NAMALWA (cell line): ENCODE measurements around the gene OPN4.

Experiments
- DNase-seq: peaks from one replicate; pipeline ENCODE4 v3.0.0-alpha.2; 2015; ENCODE audit warnings: low spot score

Gene OPN4

DNA sequence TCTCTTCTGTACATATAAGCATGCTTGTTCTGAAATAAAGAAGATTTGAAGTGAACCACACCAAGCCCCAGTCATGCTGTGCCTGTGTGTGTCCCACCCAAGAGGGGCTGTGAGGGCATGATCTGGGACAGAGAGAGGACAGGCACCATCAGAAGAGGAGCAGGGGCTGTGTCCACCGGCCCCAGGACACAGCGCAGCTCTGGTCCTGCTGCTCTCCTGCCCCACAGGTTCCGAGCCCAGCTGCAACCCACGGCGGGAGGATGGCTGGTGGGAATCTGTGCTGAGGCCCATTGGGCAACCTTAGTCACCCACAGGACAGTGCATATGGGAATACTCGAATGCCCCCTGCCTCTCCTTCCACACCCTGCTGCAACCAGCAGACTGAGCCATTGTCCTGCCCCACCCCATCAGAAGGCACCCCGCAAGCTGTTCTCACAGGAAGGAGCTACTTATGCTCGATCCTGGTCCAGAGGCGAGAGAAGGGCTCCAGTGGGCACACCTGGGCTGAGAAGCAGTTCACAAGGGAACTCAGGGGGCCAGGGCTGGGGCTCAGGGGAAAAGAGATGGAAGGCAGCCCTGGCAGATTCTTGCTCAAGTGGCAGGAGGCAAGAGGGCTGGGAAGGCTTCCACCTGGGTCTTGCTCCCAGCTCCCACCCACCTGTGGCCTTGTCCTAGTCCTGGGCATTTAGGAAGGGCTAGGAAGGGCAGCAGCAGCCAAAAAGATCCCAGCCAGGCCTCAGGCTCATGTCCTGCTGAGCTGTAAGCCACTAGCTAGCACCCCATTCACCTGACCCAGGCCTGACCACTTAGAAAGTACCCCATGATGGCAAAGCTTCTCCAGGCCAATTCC lies 45.9 kb downstream of the OPN4 start:
- no peak for DNase-seq

DNA sequence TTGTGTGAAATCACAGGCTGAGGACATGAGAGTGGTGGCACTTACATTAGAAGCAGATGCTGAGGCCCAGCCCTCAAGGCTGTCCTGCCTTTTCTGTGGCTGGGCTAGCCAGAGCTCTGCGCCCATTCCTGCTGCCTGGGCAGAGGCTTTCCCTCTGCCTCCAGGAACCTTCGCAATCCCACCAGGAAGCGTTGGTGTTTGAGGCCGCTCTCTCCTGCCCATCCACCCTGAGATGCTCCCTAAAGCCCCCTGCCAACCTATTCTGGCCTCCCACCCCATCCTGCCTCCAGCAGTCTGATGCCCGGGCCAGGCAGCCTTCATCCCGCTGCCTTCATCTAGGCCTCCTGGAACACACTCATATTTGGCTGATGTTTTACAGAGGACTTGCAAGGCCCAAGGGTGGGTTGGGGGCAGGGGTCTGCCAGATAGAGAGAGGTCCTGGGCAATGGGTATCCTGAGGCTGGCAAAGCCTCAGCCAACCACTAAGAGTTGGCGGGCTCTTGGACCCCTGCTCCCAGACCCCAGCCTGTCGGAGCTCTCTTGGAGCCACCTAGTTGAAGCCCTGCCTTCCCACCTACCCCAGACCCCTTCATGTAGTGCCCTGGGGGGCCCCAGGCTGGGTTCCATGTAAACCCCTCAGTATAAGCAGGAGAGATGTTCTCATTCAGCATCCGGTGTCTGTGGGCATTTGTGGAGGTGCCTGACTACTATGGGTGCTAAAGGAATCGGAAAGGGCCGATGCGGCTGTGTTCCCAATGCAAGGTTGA lies 46.7 kb downstream of the OPN4 start:
- DNase-seq, result no peak

GRCh38 chr10:86703176-86703575 lies 48.8 kb downstream of the OPN4 start:
- no peak for DNase-seq

GRCh38 chr10:86705139-86705538 lies 50.8 kb downstream of the OPN4 start:
- DNase-seq, result no peak

DNA sequence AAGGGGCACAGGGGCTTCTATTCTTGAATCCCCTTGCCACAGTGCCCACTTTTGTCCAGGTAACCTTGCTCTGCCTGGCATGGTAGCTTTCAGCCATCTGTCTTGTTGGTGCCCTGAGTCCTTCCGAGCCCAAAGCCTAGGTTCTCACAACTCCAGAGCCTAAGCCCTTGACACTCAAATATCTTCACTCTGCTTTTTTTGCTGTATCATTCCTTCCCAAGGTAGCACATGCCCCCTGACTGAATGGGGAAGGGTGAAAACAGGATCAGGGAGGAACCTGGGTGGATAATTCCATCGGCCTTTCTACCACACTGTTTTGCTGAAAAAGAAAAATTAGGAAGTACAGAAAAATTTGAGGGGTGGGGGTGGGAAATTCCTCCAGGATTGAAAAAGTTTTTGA lies 51.6 kb downstream of the OPN4 start:
- DNase-seq, result no peak

- no peak for DNase-seq
Measured at GRCh38 chr10:86706401-86706841, 52.1 kb downstream of the OPN4 start.

- no peak for DNase-seq
Measured at GRCh38 chr10:86706977-86707376, 52.6 kb downstream of the OPN4 start.

GRCh38 chr10:86707505-86707904 lies 53.2 kb downstream of the OPN4 start:
- no peak for DNase-seq

DNA sequence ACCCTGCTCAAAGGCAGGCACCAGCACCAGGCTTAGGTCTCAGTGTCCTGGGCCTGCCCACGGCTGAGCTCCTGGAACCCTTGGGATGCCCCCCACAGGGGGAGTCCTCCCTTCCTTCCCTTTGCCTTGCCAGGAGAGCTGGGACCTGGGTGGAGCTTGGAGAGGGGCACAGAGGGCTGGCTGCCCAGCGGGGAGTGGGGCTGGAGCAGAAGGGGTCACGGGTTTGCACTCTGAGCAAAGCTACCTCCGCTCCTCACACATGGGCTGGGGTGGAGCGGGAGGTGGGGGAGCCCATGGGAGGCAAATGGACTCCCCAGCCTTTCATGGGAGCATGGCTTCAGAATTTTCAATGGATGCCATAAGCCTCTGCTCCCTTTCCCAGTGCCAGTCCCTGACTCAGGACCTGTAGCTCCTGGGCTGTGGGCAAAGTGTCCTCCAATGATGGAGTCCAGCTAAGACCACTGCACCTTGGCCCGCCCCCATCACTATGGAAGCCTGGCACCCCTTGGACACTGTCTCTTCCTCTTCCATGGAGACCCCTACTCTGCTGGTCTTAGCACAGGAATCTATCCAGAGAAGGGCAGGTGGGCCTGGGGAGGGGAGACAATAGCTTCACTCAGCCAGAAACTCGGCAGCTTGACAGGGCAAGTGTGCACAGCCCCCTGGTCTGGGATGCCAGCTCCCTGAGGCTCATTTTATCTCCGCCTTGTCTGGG lies 53.9 kb downstream of the OPN4 start:
- DNase-seq, result no peak

DNA sequence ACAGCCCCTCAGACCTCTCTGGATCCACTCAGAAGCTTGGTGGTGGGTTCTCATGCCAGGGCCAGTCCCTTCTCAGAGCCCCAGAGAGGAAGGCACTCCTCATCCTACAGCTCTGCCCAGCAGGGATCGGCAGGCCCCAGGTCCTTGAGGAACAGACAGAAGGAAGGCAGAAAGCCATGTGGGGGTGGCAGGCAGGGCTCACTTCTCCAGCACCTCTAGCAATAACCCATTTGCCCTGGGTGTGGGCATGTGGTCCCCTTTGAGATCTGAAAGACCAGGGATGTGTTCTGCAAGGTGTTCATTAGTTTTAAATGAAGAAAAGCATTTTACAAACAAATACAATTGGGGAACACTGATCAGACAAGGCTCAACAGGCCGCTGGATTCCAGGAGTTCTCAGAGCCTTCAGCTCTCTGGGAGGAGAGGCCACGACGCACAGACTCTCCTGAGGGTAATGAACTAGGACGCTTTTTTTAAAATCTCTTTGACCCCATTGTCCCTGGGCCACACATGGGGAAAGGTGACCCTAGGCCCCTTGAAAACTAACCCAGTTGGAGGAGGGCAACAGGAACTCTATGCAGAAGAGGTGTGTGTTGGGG lies 54.5 kb downstream of the OPN4 start:
- DNase-seq, result no peak

DNA sequence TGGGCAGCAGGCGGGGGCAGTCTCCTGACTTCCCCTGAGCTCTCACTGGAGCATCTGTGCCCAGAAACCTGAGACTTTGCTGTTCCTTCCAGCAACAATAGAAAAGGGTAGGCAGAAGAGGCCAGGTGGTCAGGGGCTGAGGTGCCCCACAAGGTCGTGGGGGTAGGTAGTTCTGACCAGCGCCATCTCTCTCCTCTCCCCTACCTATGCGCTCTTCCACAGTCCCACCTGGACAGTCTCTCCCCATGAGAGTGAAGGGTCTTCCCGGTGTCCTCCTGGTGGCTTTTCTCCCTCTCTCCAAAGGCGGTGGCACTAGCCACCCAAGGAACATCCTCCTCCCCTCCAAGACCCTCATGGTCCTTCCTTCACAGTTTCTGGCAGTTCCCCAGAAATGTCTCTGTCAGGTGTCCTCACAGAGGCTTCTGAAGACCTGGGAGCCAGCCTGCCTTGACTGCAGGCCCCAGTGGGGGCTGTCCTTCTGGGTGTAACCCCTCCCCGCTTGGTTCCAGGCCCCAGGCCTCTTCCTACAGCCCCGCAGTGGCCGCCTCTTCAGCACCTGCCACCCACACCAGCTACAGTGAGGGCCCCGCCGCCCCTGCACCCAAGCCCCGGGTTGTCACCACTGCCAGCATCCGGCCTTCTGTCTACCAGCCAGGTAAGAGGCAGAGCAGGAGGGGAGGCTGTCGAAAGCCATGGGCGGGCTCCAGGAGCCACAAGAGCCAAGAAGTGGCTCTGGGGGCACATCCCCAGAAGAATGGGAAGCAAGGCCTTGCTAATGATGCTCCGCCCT lies 55.2 kb downstream of the OPN4 start:
- DNase-seq, result no peak

DNA sequence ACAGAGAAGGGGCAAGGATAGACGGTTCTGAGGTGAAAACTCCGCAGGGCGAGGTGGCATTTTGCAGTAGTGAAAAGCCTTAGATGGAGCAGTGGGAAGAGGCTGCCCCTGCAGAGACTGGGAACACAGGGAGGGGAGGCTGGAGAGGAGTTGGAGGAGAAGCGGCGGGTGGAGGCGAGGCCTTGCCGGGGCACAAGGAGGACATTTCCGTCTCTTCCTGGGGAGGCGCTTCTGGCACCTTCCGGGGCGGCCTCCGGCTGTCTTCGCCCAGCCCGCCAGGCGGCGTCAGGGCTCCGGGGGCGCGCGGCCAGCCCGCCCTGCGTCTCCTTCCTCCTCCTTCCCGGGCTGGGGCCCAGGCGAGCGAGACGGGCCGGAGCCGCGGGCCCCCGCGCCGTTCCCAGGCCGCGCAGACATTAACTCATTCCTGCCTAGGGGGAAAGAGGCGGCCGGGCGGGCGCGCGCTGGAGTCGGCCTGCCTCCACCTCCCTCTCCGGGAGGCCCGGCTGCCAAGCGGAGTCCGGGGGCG lies 56.7 kb downstream of the OPN4 start:
- peak; percentile 88 for DNase-seq

DNA sequence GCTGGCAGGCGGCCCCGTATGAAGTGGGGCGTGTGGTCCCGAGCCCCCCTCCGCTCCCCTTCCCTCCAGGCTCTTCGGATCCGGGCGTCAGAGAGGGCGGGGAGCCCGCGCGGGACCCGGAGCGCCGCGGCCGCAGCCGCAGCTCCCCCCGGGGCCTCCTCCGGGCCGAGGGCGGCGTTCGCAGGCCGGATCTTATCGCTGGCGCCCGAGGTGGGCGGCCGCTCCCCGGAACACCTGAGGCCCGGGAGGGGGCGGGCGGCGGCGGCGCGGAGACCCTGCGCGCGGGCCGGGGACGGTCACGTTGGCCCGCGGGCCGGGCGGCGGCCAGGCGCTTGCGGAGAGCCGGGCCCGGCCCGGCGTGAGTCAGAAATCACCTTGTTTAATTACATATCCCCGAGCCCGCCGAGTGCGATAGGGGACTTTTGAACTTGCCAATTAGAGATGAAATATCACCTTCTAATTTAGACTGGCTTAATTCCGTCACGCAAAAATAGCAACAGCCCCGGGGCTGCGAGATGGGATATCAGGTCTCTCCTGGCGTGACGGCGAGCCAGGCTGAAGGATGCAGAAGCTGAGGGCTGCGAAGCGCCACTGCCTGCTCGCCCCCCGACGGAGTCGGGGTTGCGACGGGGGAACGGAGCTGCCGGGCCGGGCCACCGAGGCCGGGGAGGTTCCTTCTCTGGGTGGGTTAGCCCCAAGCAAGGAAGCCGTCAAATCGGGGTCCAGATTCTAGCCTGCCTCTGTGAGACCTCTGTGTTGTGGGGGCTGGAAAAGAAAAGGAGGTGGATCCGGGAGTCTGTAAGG lies 57.4 kb downstream of the OPN4 start:
- DNase-seq, result no peak

DNA sequence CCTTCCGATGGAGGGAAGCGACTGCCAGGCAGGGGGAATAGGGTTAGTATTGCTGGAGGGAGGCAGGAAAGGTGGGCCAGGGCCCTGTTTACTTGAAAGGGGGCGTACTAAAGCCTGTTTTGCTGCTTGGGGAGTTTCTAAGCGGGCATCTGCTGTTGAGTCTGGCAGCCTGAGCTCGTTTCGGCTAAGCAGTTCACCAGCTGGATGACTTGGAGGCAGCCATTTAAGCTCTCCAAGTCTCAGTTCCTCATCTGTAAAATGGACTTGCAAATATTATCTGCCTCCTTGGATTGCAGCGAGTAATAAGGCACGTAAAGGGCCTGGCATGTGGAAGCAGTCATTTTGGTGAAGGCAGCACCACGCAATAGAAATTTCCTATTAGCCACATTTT lies 58.0 kb downstream of the OPN4 start:
- DNase-seq, result peak; percentile 92

DNA sequence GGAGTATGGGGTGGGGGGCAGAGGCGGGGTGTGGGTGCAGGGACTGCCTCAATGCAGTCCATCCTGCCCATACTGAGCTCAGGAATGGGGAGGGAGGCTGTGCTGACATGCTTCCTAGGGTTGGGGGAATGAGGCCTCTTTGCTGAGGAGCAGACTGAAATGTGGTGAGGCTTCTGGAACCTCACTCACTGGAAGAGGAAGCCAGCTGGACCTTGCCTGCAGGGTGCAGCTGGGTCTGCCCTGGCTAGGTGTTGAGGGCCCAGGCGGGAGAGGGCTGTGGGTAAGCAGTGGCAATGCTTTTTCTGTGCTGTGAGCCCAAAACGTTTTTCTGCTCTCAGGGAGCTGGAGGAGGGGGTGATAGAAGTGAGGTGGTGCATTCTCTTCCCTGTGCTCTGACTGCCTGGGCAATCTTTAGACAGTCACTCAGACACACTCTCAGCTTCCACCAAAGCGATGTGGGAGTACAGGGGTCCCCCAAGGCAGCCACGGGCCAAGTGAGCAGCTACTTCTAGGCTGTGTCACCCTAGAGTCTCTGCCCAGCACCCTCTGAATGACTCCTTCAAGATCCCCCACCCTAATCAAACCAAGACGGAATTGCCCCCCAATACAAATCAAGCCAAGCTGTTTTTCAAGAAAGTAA lies 60.9 kb downstream of the OPN4 start:
- DNase-seq, result no peak

GRCh38 chr10:86715836-86716235 lies 61.5 kb downstream of the OPN4 start:
- no peak for DNase-seq
